Measurements from ENCODE around the gene GJB1.

GJB1 gene

GRCh38 chrX:71227370-71228062, 4.5 kb downstream of the GJB1 start:
- H3K27ac Mint-ChIP-seq = no peak overlapping the region
- no peak overlapping the region for H3K4me3 Mint-ChIP-seq

GRCh38 chrX:71228063-71228642, 5.1 kb downstream of the GJB1 start:
- no peaks in the 10 kb centered on the region for H3K9me3 Mint-ChIP-seq
- H3K27ac Mint-ChIP-seq = no peak overlapping the region

More at GRCh38 chrX:71227370-71228062, 4.5 kb downstream of the GJB1 start:
- Mint-ChIP-seq H3K9me3 (no peaks in the 10 kb centered on the region), H3K27me3 (ENCODE audit: low read depth) (no peaks in the 10 kb centered on the region), H3K4me1 (ENCODE audit: low read depth) (no peaks in the 10 kb centered on the region), H3K36me3 (ENCODE audit: low read depth) (no peaks in the 10 kb centered on the region)
- DNase-seq (ENCODE audit: low spot score) = no peak

GRCh38 chrX:71235482-71235881, 12.5 kb downstream of the GJB1 start:
- Mint-ChIP-seq H3K4me1 (ENCODE audit: low read depth) (no peaks in the 10 kb centered on the region), H3K27ac (no peak overlapping the region), H3K9me3 (no peaks in the 10 kb centered on the region)

More at GRCh38 chrX:71228063-71228642, 5.1 kb downstream of the GJB1 start:
- Mint-ChIP-seq H3K36me3 (ENCODE audit: low read depth) (no peaks in the 10 kb centered on the region), H3K4me1 (ENCODE audit: low read depth) (no peaks in the 10 kb centered on the region), H3K27me3 (ENCODE audit: low read depth) (no peaks in the 10 kb centered on the region), H3K4me3 (no peak overlapping the region)
- no peak for DNase-seq (ENCODE audit: low spot score)

DNA sequence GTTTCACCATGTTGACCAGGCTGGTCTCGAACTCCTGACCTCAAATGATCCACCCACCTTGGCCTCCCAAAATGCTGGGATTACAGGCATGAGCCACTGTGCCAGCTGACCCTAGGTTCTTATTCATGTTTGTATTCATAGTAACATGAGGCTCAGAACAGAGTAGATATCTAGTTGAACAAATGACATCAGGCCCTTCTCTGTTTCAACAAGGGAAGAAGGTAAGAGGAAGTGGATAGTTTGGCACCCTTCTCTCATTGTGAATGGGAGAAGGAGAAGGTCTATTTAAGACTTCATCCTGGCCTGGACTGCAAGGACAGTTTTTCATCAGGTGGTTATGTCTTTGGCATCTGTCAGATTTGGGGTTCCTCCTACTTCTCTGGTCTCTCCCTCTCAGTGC, 13.8 kb downstream of the GJB1 start:
- Mint-ChIP-seq H3K36me3 (ENCODE audit: low read depth) (peaks cover 13% of the 10 kb centered on the region), H3K4me3 (no peak overlapping the region), H3K4me1 (ENCODE audit: low read depth) (no peaks in the 10 kb centered on the region), H3K9me3 (no peaks in the 10 kb centered on the region), H3K27ac (no peak overlapping the region), H3K27me3 (ENCODE audit: low read depth) (peaks cover 3% of the 10 kb centered on the region)
- no peak for DNase-seq (ENCODE audit: low spot score)

More at GRCh38 chrX:71235482-71235881, 12.5 kb downstream of the GJB1 start:
- Mint-ChIP-seq H3K4me3 (no peak overlapping the region), H3K36me3 (ENCODE audit: low read depth) (peaks cover 7% of the 10 kb centered on the region), H3K27me3 (ENCODE audit: low read depth) (peaks cover 3% of the 10 kb centered on the region)
- DNase-seq (ENCODE audit: low spot score) = no peak

DNA sequence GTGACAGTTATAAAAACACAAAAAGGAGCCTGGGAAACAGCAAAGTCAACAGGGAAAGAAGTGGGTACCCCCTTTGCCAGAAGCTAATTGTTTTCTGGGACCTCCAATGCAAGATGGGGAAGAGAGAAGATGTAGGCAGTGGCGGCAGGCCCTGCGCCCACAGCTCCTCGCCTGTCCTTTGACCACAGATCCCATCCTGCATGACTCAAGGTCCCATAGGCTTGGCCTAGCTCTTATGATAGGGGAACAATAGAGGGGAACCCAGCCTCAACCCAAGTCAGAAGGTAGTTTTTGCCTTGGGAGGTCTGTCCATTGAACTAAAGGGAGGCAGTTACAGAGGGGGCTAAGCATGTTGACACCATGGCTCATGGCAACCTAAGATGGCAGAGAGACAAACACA, 16.8 kb downstream of the GJB1 start:
- H3K36me3 Mint-ChIP-seq (ENCODE audit: low read depth) = peaks cover 27% of the 10 kb centered on the region

DNA sequence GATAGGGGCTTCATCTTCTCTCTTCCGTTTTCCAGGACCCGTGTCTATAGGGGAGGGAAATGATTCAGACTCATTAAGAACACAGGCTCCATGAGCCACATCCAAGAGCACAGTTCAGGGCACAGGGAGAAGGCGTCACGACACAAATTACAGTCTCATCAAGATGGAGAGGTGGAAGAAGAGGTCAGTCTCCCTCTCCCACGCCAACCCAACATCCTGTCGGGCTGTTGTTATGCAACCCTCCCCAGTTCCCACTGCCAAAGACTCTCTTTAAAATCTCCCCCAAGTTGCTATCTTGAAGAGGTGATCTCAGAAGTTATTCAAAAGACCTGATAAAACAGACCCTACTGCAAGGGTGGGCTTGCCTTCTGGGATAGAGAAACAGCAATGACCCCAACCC, 18.3 kb downstream of the GJB1 start:
- Mint-ChIP-seq H3K9me3 (no peaks in the 10 kb centered on the region), H3K36me3 (ENCODE audit: low read depth) (peaks cover 34% of the 10 kb centered on the region), H3K4me1 (ENCODE audit: low read depth) (no peaks in the 10 kb centered on the region), H3K27ac (no peak overlapping the region), H3K27me3 (ENCODE audit: low read depth) (no peaks in the 10 kb centered on the region), H3K4me3 (no peak overlapping the region)
- DNase-seq (ENCODE audit: low spot score) = no peak

More for the DNA sequence above, 16.8 kb downstream of the GJB1 start:
- H3K27ac Mint-ChIP-seq = no peak overlapping the region
- H3K4me1 Mint-ChIP-seq (ENCODE audit: low read depth) = no peaks in the 10 kb centered on the region
- peaks cover 3% of the 10 kb centered on the region for H3K27me3 Mint-ChIP-seq (ENCODE audit: low read depth)
- no peak overlapping the region for H3K4me3 Mint-ChIP-seq
- H3K9me3 Mint-ChIP-seq = no peaks in the 10 kb centered on the region
- no peak for DNase-seq (ENCODE audit: low spot score)

DNA sequence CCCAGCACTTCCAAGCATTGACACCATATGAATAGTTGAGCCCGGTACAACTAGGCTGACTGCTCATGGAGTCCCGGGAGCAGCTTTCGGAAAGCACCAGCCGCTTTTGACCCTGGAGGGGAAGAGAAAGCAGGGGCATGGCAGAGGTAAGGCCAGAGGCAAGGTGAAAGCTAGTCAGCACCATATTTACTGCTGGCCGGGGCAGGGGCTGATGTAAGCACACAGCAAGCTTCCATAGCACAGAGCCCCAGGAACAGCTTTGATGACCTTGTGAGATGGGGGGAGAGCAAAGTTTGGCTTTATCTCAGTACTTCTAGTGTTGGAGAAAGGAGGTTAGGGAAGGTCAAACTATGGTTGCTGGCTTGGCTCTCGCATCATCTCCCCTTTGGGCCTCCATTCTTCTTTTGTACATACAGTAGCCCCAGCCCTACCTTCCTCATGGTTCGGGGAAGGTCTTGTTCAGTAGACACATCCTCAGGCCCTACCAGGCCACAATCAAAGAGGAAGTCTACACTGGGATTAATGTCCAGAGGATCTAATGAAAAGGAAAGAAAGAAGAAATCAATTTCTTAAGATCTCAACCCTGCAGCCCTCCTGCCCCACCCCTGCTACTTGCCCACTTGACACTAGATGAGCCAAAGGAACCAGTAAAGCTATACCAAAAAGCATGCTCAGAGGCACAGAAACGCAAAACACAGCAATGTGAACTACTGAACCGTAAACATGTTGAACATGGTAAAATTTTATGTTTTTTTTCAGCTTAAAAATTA, 21.5 kb downstream of the GJB1 start:
- peaks cover 43% of the 10 kb centered on the region for H3K36me3 Mint-ChIP-seq (ENCODE audit: low read depth)
- no peaks in the 10 kb centered on the region for H3K4me1 Mint-ChIP-seq (ENCODE audit: low read depth)
- no peaks in the 10 kb centered on the region for H3K27me3 Mint-ChIP-seq (ENCODE audit: low read depth)
- no peak overlapping the region for H3K27ac Mint-ChIP-seq
- no peak overlapping the region for H3K4me3 Mint-ChIP-seq
- no peak for DNase-seq (ENCODE audit: low spot score)
- no peaks in the 10 kb centered on the region for H3K9me3 Mint-ChIP-seq

GRCh38 chrX:71245159-71245558, 22.1 kb downstream of the GJB1 start:
- Mint-ChIP-seq H3K36me3 (ENCODE audit: low read depth) (peaks cover 41% of the 10 kb centered on the region), H3K27me3 (ENCODE audit: low read depth) (no peaks in the 10 kb centered on the region), H3K4me3 (no peak overlapping the region)

GRCh38 chrX:71250841-71251240, 27.8 kb downstream of the GJB1 start:
- no peaks in the 10 kb centered on the region for H3K27me3 Mint-ChIP-seq (ENCODE audit: low read depth)
- peak overlapping the region; percentile 4 for H3K4me3 Mint-ChIP-seq
- peak overlapping the region; percentile 21 for H3K27ac Mint-ChIP-seq
- peaks cover 25% of the 10 kb centered on the region for H3K4me1 Mint-ChIP-seq (ENCODE audit: low read depth)
- DNase-seq (ENCODE audit: low spot score) = no peak
- H3K9me3 Mint-ChIP-seq = no peaks in the 10 kb centered on the region
- peaks cover 15% of the 10 kb centered on the region for H3K36me3 Mint-ChIP-seq (ENCODE audit: low read depth)

More at GRCh38 chrX:71245159-71245558, 22.1 kb downstream of the GJB1 start:
- Mint-ChIP-seq H3K4me1 (ENCODE audit: low read depth) (no peaks in the 10 kb centered on the region), H3K27ac (no peak overlapping the region), H3K9me3 (no peaks in the 10 kb centered on the region)
- no peak for DNase-seq (ENCODE audit: low spot score)

- DNase-seq (ENCODE audit: low spot score) = peak; percentile 14
- H3K27me3 Mint-ChIP-seq (ENCODE audit: low read depth) = no peaks in the 10 kb centered on the region
- H3K27ac Mint-ChIP-seq = peak overlapping the region; percentile 21
- H3K9me3 Mint-ChIP-seq = no peaks in the 10 kb centered on the region
- peak overlapping the region; percentile 84 for H3K4me3 Mint-ChIP-seq
- peaks cover 25% of the 10 kb centered on the region for H3K4me1 Mint-ChIP-seq (ENCODE audit: low read depth)
- H3K36me3 Mint-ChIP-seq (ENCODE audit: low read depth) = peaks cover 14% of the 10 kb centered on the region
Measured at GRCh38 chrX:71251466-71251973, 28.5 kb downstream of the GJB1 start.

GRCh38 chrX:71252221-71252620, 29.2 kb downstream of the GJB1 start:
- peak overlapping the region; percentile 84 for H3K4me3 Mint-ChIP-seq
- no peak for DNase-seq (ENCODE audit: low spot score)
- H3K27ac Mint-ChIP-seq = no peak overlapping the region
- peaks cover 9% of the 10 kb centered on the region for H3K36me3 Mint-ChIP-seq (ENCODE audit: low read depth)
- H3K27me3 Mint-ChIP-seq (ENCODE audit: low read depth) = no peaks in the 10 kb centered on the region
- peaks cover 25% of the 10 kb centered on the region for H3K4me1 Mint-ChIP-seq (ENCODE audit: low read depth)
- no peaks in the 10 kb centered on the region for H3K9me3 Mint-ChIP-seq

- H3K9me3 Mint-ChIP-seq = no peaks in the 10 kb centered on the region
- H3K4me3 Mint-ChIP-seq = peak overlapping the region; percentile 84
- peaks cover 9% of the 10 kb centered on the region for H3K36me3 Mint-ChIP-seq (ENCODE audit: low read depth)
- H3K4me1 Mint-ChIP-seq (ENCODE audit: low read depth) = peaks cover 25% of the 10 kb centered on the region
- DNase-seq (ENCODE audit: low spot score) = peak; percentile 8
- no peaks in the 10 kb centered on the region for H3K27me3 Mint-ChIP-seq (ENCODE audit: low read depth)
- H3K27ac Mint-ChIP-seq = peak overlapping the region; percentile 87
Measured at GRCh38 chrX:71253253-71254091, 30.4 kb downstream of the GJB1 start.
